Medulla oblongata (tissue), 1 donor: ENCODE data around the gene ZBTB8OS.
"Not testable (repeated sequence)": the region's sequence is repeated elsewhere in the genome, so short reads cannot be mapped to it uniquely, and the experiment has no call there.

ENCODE experiments used
- DNase-seq: peaks from one replicate; pipeline ENCODE4 v3.0.0-alpha.2; 2015; ENCODE audit errors: extremely low spot score

Gene ZBTB8OS

DNA sequence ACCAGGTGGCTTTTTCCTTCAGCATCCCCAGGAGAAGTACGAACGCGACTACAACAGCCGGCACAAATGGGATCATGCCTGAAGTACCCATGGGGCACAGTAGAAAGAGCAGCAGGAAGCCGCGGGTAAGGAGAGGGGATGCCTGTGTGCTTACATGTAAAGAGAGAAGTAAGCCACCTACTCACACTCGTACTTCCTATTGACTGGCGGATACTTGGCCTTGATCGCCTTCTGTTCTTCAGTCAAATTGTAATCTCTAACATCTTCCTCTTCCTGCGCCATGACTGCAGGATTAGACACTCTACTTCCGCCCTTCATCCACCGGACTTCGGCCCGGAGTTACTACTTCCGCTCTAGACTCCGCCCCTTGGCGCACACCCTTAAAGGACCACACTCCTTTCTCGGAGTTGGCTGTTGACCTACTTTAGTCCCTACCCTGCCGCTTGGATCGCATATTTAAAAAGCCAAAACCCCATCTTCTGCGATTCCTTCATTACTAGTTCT is at the start of gene ZBTB8OS:
TSS of gene ZBTB8OS (minus strand) at position 303 of the 504 bp plus-strand sequence. CDS start at position 282, 21 bp downstream.
- peak; percentile 98 for DNase-seq

DNA sequence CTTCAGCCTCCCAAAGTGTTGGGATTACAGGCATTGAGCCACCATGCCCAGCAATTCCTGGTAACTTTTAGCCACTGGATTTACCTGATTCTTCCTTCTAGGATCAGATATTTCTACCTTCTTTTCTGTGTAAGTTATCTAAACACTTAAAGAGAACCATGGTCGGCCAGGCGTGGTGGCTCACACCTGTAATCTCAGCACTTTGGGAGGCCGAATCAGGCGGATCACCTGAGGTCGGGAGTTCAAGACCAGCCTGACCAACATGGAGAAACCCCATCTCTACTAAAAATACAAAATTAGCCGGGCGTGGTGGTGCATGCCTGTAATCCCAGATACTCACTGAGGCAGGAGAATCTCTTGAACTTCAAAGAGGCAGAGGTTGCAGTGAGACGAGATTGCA is 46.6 kb upstream of the ZBTB8OS start:
- not testable (repeated sequence) for DNase-seq

DNA sequence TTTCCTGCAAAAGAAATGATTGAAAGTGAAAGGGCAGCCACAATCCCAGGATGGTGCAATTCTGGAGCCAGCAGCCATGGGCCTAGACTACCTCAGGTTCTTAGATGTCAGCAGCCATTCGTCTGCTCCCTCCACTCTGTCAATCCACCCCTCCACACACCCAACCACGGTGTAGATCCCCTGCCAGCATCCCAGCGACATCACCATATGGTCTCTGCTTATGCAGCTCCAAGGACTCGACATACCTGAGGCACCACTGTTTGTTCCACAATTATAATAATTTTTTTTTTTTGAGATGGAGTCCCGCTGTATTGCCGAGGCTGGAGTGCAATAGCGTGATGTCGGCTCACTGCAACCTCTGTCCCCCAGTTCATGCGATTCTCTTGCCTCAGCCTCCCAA is 45.7 kb upstream of the ZBTB8OS start:
- no peak for DNase-seq

DNA sequence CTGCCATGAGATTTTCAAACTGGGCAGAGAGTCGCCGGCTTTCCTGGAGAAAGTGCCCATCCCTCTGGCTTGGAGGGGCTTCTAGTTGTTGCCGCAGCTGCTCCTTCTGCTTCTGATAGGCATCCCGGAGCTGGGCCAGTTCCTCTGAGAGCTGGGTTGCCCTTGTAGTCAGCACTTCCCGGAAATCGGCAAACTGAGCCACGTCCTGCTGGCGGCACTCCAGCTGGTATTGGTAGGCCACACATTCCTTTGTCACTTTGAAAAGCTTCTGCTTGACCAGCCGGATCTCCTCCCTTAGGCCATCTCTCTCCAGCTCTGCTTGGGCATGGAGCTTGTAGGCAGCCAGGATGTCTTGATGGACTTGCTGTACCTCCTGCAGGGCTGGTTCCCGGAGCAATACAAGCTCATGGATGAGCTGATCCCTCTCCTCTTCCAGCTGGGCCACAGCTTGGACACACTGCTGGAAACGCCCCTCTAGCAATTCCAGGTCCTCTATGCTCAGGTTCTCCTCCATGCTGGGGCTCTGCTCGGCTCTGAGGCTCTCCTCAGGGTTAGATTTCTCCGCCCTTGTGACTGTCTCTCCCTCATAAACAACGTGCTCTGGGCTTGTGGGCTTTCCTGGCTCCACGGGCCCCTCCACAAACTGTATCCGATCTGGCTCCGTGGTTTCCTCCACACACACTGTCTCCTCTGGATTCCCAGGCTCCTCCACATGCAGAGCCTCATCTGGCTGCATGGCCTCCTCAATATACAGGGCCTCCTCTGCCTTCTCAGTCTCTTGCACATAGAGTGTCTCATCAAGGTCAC is 45.0 kb upstream of the ZBTB8OS start:
- peak; percentile 57 for DNase-seq

DNA sequence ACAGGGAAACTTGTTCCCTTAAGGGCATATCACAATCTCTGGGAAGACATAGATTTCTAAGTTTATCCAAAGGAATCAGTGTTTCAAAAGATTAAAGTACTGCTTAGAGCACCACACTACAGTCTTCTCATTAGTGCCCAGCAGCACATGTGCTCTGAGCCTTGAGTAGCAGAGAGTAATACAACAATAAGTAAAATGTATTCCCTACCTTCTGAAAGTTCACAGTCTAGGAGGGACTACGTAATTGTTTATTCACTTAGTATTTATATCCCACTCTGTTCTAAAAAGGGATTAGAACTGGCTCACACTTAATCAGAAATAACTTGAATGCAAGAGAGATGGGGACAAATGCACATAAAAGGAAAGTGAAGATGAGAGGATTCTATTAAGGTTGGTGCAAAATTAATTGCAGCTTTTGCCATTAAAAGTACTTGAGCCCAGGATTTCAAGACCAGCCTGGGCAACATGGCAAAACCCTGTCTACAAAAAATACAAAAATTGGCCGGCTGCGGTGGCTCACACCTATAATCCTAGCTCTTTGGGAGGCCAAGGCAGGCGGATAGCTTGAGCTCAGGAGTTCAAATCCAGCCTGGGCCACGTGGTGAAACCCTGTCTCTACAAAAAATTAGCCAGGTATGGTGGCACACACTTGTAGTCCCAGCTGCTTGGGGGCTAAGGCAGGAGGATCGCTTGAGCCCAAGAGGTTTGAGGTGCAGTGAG is 43.3 kb upstream of the ZBTB8OS start:
- DNase-seq, result no peak

DNA sequence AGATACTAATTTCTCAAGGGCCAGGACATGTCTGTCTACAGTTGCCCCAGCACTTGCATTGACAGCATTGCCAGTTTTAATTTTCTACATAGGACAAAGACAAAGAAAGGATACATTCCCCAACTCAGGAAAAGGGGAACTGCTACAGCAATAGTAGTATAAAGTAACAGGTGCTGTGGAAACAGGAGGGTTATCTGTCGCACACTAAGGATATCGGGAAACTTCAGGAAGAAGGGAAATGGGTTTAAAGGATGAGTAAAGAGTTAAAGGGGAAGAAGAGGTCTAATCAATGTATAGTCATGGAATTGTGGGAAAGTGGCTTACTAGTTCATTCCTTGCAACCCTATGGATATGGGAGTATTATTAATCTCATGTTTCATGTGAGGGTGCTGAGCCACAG is 36.0 kb upstream of the ZBTB8OS start:
- DNase-seq, result no peak

DNA sequence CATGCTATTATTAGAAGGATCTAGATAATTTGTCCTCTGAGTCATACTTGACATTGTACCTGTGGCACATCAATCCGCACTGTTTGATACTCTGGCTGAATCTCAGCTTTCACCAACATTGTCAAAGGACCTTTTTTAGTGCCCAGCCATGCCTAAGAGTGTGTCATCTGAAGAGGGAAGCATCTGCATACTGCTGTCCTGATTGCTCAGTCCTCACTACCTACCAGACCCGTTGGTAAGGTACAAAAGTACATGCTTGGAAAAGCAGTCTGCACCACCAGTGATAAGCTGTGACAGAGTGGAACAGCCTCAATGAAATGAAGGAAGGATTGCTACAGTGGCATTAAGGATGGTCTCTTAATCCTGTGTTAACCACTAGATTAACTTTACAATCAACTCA is 35.1 kb upstream of the ZBTB8OS start:
- DNase-seq, result no peak

DNA sequence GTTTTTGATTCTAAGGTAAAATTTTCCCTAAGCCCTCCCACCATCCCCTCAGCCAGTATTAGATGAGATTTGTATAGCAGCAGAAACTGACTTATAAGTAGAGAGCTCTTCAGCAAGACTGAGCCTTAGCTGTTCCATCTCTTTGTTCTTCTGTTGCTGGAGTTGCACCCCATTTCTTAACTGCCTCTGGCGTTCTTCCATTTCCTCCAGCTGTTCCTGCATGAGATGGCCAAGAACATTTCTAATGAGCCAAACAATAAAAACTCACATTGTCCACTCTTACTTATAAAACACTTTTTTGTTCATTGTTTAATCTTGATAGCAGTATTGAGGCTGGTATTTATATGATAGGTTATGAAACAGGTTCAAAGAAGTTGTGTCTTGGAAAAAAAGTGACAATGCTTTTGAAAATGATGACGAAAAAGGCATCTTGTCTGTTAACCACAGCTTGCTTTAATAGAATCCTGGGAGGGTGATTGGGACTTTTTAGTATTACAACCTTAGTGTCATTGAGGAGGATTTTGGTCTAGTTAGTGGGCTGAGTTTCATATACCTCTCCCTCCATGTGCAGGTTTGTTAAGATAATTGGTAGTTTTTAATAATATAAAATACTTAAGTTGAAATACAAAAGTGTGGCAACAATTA is 33.9 kb upstream of the ZBTB8OS start:
- DNase-seq, result peak; percentile 50

DNA sequence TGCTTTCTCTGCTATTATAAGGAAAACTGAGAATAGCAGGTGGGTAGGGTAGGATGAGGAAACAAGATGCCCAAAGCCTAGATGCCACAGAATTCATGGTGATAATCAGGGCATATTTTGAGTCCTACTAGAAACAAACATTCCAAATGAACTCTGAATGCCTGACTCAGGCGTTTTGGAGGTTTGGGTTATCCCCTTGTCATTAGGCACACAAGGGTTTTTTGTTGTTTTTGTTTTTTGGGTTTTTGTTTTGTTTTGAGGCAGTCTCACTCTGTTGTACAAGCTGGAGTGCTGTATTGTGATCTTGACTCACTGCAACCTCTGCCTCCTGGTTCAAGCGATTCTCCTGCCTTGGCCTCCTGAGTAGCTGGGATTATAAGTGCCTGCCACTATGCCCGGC is 33.0 kb upstream of the ZBTB8OS start:
- no peak for DNase-seq

DNA sequence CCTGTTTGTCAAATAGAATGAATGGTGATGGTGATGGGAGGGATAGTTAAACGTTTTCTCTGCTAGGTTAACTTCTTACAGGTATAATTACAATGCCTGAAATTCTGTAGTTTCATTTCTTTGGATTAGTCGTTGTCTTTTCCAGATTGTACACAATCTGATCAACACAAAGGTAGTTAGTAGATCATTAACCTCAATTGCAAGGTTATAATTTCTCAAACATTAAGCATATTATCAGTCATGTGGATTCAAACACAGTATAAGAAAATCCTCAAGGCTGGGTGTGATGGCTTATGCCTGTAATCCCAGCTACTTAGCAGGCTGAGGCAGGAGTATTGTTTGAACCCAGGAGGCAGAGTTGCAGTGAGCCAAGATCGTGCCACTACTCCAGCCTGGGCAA is 31.6 kb upstream of the ZBTB8OS start:
- no peak for DNase-seq

DNA sequence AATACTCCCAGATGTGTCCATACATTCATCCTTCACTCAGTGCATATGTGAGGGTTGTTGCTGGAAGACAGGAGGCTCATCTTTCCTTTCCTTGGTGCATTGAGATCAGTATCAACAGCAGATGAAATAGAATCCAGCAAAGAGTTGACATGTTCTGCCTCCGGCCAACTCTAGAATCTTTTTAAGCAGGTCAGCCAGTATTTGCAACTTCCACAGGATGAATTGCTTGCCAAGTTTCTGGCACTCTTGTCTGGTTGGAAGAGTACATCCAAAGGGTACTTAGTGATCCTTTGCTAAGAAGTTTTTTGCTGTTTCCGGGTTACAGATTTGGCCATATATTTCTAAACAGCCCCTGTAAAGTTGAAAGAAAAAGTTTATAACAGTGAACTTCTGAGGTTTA is 31.2 kb upstream of the ZBTB8OS start:
- DNase-seq, result peak; percentile 40

DNA sequence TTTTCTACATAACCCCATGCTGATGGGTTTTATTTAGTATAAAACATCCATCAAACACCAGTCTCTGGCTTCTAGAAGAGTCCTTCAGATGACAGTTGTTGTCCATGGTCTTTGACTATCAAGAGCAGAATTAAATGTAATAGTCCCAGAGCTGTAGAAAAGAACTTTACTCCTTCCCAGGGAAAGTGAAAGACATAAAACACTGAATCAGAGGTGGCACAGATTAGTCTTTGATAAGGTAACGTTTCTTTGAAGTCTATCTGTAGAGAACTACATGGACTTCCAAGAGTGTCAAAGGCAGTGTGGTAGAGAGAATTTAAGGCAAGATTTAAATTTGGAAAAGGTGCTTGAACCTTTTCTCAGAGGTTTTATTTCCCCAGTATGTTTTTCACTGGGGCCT is 30.3 kb upstream of the ZBTB8OS start:
- DNase-seq, result no peak

DNA sequence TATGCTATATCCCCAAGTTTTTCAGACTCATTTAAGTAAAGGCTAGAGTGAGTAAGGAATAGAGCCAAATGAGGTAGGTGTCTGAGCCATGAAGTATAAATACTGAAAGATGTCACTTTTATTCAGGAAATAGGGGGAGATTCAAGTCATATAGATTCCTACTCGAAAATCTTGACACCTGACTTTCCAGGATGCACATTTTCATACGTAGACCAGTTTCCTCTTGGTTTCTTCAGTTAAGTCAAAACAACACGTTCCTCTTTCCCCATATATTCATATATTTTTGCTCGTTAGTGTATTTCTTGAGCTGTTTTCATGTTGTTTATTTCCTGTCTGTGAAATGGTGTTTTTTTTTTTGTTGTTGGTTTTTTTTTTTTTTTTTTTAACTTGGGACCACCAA is 29.6 kb upstream of the ZBTB8OS start:
- not testable (repeated sequence) for DNase-seq

DNA sequence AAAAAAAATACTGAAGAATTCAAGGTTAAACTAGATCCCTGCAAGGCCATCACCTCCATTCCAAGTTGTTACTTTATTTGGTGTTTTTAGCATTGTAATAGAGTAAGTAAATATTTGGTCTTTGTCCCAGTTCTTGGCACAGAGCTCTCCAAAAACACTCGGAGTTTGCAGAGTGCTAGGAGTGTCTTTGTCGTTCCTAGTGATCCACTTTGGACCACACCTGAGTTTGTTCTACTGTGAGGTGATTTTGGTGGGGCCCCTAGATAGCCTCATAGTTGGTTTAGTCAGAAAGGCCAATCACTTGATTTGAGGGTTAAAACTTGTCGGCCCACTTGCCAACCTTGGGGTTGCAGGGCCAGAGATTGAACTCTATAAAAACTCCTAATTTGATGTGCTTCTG is 26.6 kb upstream of the ZBTB8OS start:
- DNase-seq, result no peak

DNA sequence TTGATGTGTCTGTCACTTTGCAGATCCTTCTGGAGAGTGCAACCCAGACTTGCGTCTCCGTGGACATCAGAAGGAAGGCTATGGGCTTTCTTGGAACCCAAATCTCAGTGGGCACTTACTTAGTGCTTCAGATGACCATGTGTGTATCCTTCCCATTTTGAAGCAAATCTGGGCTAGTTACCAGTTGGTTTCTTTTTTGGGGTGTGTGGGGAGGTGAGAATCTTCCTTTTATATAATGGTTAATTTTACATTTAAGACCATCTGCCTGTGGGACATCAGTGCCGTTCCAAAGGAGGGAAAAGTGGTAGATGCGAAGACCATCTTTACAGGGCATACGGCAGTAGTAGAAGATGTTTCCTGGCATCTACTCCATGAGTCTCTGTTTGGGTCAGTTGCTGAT is 18.4 kb upstream of the ZBTB8OS start:
- not testable (repeated sequence) for DNase-seq

DNA sequence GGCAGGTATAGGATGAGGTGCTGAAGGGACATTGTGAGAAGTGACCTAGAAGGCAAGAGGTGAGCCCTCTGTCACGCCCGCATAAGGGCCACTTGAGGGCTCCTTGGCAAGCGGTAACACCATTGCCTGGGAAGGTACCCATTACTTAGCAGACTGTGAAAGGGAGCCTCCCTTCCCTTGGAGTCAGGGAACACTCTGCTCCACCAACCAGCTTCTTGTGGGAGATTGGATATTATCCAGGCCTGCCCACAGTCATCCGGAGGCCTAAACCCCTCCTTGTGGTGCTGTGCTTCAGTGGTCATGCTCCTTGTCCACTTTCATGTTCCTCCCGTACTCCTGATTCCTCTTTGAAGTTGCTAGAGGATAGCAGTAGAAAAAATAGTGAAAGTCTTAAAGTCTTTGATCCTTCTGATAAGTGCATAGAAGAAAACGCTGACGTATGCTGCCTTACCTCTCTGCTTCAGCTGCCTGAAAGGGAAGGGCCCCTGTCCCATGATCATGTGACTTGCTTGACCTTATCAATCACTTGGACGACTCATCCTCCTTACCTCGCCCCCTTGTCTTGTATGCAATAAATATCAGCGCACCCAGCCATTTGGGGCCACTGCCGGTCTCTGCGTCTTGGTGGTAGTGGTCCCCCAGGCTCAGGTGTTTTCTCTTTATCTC is 16.7 kb upstream of the ZBTB8OS start:
- DNase-seq, result no peak

DNA sequence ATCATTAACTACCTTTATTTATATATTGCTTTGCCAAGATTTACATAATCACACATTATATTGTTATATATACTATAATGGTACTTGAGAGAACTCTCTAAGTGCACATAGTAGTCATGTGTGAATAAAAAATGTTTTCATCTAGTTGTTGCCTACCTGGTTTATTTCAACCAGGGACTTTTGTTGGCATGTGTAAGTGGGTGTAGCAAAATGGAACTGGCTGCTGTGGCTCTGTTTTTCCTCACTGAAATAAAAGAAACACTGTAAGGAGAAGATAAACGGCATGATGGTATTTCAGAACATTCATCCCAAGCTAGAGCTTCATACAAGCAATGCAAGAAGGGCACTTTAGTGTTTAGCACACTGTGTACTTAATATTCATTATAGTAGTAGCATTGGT is 15.6 kb upstream of the ZBTB8OS start:
- no peak for DNase-seq

DNA sequence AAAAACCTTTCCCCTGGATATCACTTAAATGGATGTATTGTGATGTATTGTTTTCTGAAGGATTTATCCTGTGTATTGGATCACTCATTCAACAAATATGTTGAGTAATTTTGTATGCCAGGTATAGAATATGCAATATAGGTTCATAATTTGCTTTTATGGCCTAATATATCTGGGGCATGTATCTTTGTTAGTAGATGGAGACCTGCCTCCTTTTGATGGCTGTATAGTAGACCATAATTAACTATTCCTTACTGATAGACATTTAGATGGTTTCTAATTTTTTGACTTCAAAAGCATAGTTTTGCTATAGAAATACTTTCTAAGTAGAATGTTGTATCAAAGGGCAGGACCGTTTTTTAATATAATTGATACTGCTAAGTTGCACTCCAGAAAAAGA is 9.2 kb upstream of the ZBTB8OS start:
- no peak for DNase-seq

DNA sequence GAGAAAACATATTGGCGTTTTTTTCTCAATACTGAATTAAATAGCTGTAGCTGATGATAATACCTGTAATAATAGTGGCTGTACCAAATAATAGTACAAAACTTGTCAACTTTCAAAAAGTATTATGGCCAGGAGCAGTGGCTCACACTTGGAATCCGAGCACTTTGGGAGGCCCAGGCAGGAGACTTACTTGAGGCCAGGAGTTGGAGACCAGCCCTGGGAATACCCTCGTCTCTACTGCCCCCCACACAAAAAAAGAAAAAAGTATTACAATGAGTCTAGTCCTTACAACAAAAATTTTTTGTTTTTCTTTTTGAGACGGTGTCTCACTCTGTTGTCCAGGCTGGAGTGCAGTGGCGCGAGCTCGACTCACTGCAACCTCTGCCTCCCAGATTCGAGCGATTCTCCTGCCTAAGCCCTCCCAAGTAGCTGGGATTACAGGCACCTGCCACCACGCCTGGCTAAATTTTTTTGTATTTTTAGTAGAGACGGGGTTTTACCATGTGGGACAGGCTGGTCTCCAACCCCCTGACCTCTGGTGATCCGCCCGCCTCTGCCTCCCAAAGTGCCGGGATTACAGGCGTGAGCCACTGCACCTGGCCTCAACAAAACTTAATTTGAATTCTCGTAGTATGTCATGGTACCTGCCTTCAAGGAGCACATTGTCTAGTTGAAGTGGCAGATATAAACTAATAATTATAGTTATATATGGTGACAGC is 2.1 kb upstream of the ZBTB8OS start:
- no peak for DNase-seq

DNA sequence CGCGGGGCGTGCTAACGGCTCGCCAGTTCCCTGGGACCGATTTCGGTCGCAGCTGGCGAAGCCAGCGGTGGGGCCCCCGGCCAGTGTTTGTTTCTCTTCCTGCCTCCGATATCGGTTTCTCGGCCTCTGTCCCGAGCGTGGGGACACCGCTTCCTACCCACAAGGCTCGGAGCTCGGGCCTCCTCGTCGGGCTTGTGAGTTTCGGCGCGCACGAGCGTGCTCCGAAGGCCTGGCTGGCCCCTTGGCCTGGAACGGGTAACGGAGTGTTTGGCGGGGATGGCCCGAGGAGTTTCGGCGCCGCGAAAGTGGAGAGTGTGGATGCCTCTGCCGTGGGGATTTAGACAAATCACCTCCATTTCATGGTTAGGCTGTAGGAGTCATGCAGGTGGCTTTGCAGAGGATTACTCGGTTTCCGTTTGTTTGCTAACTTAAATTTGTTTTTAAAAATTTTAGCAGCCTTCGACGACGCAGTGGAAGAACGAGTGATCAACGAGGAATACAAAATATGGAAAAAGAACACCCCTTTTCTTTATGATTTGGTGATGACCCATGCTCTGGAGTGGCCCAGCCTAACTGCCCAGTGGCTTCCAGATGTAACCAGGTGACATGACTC is 1.2 kb upstream of the ZBTB8OS start:
- DNase-seq, result no peak
